ENCODE data around the gene DUOX2.
"Not testable (repeated sequence)": the region's sequence is repeated elsewhere in the genome, so short reads cannot be mapped to it uniquely, and the experiment has no call there.

DUOX2 gene

GRCh38 chr15:45138814-45139765 lies 25.1 kb upstream of the DUOX2 start:
- no peak for DNase-seq (ENCODE audit: low read depth)

DNA sequence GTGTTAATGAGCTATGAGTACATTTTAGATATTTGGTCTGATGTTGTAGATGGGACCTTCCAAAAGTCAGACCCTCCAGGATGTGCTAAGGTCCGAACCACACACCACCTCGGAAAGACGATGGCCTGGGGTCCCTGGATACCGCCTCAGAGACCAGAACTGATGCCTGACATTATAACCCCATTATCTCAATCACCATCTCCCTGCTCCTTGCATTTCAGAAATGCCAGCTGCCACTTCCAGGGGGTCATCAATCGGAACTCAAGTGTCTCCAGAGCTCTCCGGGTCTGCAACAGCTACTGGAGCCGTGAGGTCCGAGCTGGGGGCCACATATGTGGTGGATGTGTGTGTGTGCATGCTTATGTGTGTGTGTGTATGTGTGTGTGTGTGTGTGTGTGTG lies 23.7 kb upstream of the DUOX2 start:
- DNase-seq (ENCODE audit: low read depth), result no peak

DNA sequence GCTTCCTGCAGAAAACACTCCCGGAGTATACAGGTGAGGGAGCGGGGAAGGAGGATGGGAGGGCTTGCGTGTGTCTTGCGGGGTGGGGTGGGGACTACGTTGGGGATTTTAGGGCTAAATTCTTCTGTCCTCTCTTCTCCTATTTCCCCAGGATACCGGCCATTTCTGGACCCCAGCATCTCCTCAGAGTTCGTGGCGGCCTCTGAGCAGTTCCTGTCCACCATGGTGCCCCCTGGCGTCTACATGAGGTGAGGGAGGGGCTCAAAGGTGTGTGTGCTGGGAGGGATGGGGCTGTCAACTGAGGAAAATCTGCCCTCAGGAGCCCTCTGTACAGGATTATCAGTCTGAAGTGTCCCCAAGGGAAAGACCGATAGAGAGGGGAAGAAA lies 22.4 kb upstream of the DUOX2 start:
- no peak for DNase-seq (ENCODE audit: low read depth)

GRCh38 chr15:45135705-45136377 lies 21.9 kb upstream of the DUOX2 start:
- DNase-seq (ENCODE audit: low read depth), result not testable (repeated sequence)

DNA sequence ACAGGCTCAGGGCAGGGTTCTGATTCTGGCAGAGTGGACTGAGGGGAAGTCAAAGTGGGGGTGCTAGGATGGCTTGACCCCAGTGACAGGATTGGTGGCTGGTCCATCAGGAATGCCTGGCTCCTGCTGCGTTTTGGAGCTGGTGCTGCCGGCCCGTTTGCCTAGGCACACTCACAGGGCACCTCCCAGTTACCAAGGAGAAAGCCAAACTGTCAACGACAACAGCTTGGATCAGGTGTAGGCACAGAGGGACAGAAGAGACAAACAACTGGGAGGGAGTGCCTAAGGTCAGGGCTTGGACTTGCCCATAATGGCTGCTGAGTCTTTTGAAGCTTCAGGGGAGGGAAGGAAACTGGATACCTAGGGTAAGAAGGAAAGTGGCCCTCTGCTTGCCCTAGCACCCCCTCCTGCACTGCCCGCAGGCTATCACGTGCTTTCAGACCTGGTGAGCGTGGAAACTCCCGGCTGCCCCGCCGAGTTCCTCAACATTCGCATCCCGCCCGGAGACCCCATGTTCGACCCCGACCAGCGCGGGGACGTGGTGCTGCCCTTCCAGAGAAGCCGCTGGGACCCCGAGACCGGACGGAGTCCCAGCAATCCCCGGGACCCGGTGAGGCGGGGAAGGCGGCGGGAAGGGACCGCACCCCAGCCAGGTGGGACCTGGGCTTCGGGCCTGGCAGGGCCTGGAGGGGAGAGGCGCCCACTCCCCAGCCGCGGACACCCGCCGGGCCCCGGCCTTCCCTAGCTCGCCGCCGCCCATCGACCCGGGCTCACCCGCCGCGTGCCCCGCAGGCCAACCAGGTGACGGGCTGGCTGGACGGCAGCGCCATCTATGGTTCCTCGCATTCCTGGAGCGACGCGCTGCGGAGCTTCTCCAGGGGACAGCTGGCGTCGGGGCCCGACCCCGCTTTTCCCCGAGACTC lies 21.0 kb upstream of the DUOX2 start:
- no peak for DNase-seq (ENCODE audit: low read depth)

DNA sequence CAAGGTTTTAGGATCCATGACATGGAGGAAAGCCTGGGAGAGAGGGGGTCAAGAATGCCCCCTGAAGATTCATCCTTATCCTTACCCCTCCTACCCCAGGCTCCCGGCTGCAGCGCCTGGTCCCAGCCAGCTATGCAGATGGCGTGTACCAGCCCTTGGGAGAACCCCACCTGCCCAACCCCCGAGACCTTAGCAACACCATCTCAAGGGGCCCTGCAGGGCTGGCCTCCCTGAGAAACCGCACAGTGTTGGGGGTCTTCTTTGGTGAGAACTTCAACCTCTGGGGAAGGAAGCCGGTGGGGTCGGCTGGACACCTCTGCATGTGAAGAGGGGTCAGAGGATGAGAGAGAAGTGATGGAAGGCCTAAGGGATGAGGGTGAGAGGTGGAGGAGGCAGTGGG lies 20.1 kb upstream of the DUOX2 start:
- no peak for DNase-seq (ENCODE audit: low read depth)

DNA sequence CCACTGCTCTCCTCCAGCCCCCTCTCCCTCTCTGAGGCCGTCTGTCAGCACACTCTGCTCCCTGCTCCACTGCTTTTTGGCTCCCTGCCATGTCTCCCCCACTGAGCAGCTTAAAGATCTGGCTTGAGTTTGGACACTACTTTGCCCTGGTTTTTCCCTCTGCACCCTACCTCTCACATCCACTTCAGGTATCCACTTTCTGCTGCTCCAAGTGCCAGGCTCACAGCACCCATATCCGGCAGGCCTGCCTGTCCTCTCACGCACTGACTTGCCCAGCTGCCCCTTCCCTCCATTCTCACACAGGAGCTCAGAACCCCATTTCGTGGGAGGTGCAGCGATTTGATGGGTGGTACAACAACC lies 19.6 kb upstream of the DUOX2 start:
- DNase-seq (ENCODE audit: low read depth), result no peak

DNA sequence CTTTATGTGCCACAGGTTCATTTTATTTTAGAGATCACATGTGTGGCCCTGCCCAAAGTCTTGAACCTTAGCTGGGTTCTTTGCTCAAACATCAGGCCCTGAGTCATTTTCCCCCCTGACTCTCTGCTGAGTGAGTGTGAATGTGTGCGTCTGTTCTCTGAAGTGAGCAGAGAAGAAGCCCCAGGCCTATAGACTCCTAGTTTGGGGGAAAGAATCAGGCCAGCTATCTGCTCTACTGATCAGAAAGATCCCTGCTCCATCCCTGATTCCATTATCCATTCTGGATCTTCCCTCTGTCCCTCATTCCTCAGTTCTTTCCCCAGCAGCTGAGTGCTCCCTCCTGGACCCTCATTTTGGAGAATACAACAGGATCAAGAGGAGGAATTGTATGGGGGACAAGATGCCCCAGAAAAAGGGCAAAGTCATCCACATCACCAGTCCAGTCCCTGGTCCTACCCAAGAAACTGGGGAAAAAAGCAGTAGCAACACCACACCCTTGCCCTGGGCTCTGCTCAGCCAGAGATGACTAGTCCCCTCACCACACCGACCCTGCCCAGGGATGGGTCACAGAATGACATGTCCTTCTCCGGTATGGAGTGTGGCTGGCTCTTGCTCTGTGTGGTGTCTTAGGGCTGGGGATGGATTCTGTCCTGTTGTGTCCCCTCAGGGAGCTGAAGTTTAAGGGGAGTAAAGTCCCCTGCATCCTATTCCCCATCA lies 19.0 kb upstream of the DUOX2 start:
- DNase-seq (ENCODE audit: low read depth), result no peak

- no peak for DNase-seq (ENCODE audit: low read depth)
Observed at GRCh38 chr15:45131510-45131909, 17.5 kb upstream of the DUOX2 start.

DNA sequence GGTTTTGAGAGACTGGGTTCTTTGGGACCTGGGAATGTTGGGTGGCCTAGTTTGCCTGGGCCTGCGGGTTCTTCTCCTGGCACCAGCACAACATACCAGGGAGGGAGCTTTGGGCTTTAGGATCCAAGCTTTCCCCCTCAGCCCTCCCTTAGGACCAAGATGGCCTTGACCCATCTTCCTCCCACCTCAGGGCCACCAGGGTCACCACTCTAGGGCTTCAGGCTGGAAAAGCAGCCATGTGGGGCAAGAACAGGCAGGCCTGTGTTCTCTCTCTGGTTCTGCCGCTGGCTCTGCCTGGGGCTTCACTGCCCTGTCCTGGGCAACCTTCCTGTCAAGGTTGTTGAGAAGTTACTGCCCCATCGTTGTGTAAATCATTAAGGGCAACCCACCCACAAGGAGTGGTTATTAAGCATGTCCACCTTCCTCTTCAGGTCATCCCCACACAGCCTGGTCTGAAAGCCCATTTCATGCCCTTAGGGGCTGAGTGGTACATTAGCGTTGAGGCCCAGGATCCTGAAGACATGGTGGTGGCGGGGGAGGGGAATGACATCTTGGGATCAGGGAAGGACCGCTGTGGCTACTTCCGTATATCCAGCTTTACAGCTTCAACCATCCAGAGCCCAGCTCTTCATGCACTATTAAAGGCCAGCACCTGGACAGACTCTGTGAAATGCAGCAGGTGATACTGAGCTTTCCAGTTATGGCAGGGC lies 16.5 kb upstream of the DUOX2 start:
- no peak for DNase-seq (ENCODE audit: low read depth)

- DNase-seq (ENCODE audit: low read depth), result no peak
Observed at GRCh38 chr15:45129651-45130129, 15.7 kb upstream of the DUOX2 start, which contains the start of the genes DUOX1 and DUOXA1. Gene DUOX1, plus strand, starts transcription at chr15:45129994. Its CDS starts 1,973 bp downstream, at chr15:45131967. Gene DUOXA1, minus strand, starts transcription at chr15:45129879. Its CDS starts 6,865 bp downstream, at chr15:45123014.

DNA sequence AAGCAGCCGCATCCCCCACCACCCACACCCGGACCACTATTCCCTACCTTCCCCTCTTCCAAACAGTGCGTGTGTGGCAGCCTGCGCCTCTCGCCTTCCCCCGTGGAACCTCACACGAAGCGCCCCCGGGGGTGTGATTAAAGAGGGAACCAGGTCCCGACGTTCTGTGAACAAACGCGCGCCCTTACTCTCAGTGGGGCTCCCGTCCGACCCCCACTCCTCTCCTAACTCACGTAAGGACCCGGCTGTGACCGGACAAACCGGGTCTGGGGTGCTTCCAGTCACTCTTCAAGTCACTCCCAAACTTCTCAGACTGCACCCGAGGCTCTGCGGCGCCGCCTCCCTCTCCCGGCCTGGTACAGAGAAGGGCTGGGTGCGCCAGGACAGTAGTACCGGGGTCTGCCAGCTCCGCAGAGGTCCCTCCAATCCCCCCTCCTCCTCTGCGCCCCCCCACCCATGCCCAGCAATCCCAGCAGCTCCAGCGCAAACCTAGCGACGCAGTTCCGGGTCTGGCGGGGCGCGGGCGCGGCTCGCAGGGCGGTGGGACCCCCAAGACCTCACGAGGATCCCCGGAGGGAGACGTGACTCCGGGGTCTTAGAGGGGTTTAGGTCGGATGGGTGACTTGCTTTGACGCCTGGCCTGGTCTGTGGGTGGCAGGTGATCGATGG lies 15.1 kb upstream of the DUOX2 start:
- no peak for DNase-seq (ENCODE audit: low read depth)

GRCh38 chr15:45126535-45127158 lies 12.7 kb upstream of the DUOX2 start:
- peak; percentile 18 for DNase-seq (ENCODE audit: low read depth)

DNA sequence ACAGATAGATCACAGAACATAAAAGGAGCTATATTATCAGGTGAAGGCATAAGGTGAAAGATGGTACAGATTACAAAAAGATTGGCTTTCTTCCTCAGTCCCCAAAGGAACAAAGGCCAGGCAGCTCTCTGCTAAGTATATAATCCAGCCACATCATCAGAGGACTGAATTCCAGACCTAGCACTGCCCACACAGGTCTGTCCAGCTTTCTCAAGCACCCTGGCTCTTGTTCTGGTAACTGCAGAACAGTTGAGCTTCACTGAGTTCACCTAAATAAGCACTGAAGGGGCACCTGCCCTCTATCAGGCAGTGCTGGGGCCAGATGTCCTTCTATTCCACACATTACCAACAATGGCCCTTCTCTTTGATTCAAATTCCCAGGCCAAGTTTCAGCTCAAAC lies 9.4 kb upstream of the DUOX2 start:
- DNase-seq (ENCODE audit: low read depth), result no peak

- no peak for DNase-seq (ENCODE audit: low read depth)
Observed at GRCh38 chr15:45122719-45123118, 8.7 kb upstream of the DUOX2 start.

DNA sequence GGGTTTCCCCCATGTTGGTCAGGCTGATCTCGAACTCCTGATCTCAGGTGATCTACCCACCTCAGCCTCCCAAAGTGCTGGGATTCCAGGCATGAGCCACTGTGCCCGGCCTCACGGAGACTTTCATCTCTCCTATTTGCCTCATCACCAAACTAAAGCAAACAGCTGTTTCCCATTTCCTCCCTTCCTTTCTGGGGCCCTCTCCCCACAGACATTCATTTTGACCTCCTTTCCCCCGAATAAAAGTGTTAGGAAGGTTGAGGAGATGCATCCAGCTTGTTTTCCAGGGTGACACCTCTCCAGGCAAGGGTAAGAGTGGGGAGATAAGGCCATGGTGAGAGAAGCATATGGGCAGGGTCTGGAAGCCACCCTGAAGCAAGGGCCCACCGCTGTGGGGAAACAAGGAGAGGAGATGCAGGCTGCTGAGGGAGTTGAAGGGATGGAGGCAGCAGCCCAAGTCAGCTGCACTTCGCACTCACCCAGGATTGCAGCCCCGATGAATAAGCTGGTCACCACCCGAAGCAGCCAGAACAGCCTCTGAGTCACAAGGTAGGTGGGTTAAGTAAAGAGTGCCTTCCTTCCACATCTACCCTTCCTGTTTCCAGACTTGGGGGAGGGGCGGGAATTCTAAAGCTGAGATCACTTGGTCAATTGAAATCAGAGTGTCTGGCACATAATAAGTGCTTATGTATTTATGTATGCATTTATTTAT lies 7.9 kb upstream of the DUOX2 start:
- peak; percentile 81 for DNase-seq (ENCODE audit: low read depth)

- DNase-seq (ENCODE audit: low read depth), result no peak
Observed at GRCh38 chr15:45121020-45121419, 7.0 kb upstream of the DUOX2 start.

DNA sequence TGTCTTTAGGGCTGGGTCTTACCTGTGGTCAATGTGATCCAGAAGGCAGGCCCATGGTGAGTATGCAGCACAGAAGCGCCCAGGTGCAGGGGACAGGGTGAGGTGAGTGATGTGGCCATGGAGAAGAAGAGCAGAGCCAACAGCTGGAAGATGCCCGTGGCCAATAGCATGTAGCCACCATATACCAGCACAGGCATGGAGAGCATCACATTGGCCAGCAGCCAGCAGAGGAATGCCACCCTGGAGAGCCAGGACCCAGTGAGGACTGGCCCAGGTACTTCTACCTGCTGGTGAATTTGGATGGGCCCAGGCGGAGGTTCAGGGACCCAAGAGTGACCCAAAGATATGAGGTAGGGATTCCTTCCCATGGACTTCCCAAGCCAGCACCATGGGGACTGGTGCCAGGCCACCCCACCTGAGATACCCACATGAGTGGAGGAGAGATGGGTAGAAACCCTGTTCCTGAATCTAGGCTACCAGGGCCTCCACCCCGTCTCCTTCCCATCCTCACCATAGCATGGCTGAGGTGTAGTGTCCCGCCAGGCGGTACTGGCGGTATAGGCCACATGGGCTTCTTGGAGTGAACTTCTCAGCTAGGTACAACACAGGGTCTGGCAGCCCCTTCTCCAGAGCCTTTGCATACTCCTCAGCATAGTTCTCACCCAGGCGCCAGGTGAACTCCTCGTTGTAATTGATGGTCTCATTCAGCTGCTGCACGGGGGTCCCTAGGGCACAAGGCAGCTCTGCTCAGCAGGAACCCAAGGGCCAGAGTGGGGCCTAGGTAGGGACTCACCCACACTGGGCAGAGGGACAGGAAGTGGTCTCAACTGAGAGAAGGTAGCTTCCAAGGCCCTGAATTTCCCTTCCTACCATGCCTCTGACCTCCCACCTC lies 6.4 kb upstream of the DUOX2 start:
- DNase-seq (ENCODE audit: low read depth), result no peak
